Activated CD8-positive, alpha-beta memory T cell treated with anti-CD3 and anti-CD28 coated beads for 24 hours (primary cell): ENCODE results near the gene RNF14.
A peak's percentile ranks its signal among the peaks of the same experiment; 100 is the strongest.

Experiments
- DNase-seq: peaks from one replicate; pipeline ENCODE4 v3.0.0-alpha.2; 2020

The RNF14 gene

GRCh38 chr5:141949511-141949910 lies 19.4 kb upstream of the RNF14 start:
- no peak for DNase-seq

- DNase-seq, result no peak
Observed at GRCh38 chr5:141950207-141951005, 18.5 kb upstream of the RNF14 start.

- DNase-seq, result no peak
Observed at GRCh38 chr5:141951332-141951781, 17.5 kb upstream of the RNF14 start.

- no peak for DNase-seq
Observed at GRCh38 chr5:141952020-141952419, 16.9 kb upstream of the RNF14 start.

DNA sequence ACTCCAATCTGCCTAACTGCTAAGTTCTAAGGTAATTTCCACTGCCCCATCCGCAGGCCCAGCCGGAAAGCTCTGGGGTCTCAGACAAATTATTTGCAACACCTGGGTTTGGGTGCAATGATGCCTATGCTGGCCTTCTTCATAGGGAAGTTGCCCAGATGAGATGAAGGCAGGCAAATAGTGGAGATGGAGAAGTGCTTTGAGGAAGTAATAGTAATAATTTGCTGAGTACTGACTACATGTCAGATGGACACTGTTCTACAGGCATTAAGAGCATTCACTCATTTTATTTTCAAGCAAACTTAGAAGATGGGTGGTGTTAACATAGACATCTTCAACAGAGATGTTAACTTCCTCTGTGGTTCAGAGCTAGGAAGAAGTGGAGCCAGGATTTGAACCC lies 14.7 kb upstream of the RNF14 start:
- DNase-seq, result no peak

DNA sequence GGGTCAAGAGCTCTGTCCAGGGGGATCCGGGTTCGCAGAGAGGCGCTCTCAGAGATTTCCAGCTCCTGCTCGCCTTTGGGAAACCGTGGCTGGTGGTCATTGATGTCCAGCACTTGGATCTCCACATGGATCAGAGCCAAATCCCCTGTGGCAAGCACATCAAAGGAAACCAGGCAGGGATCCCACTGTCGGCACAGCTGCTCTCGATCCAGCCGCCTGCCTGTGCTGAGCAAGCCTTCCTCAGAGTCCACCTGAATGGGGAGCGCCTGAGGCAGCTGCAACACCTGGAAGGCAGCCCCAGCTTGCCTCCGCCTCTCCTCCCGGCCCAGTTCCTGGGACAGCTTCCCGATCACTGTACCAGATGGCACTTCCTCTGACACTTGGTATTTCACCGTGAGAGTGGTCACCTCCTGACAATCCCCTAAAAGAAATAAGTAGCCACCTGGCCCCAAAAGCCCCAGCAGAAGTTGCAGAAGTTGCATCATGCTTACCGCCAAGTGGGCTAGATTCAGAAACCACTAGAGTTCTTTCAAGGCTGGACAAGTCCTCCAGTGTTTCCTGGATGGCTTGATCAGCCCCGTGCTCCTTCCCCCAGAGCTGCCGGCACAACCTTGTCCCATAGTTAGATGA lies 11.4 kb upstream of the RNF14 start:
- no peak for DNase-seq

GRCh38 chr5:141958113-141958512 lies 10.8 kb upstream of the RNF14 start, which contains the start of gene PCDH12:
TSS of gene PCDH12 (minus strand) at chr5:141958202. CDS start at chr5:141957851, 351 bp downstream.
- DNase-seq, result no peak

DNA sequence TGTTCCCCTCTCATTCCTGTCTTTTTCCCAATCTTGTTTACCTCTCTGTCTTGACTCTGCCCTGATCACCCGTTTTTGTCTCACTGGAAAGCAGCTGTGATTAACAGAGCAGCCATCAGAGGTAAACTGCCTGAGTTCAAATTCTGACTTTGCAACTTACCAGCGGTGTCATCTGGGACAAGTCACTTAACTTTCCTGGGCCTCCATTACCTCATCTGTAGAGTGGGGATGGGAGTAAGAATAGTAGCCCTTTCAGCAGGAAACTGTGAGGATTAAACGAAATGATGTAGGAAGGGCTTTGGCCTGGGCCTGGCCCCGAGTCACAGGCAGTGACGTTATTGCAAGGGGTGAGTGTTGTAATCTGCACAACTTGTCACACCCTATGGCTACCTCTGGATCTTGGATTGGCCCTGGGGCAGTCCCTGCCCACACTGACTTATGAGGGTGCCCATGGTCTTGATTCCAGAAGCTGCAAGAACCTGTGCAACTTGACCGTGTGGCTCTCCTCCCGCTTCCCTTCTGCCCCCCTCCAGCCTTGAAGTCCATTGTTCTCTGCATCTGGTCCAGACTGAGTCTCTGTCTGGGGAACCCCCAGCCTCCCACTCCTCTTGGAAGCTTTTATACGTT lies 10.2 kb upstream of the RNF14 start:
- DNase-seq, result no peak

DNA sequence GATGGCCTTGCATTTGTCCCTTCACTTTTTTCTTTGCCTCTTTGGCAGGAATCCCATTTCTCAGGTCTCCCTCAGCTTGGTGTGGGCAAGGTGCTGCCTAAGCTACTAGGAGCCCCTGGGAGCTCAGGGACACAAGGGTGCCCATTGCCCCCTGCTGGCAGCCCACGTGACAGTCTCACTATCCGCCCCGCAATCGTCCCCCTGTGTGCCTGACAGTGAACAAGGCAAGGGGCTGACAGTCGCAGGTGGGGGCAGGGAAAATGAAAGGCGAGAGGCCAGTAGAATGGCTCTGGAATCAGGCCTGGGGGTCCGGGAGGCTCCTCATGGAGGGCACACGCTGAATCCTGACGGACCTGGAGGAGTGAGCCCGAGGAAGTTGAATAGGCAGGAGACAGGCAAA lies 8.9 kb upstream of the RNF14 start:
- DNase-seq, result no peak

DNA sequence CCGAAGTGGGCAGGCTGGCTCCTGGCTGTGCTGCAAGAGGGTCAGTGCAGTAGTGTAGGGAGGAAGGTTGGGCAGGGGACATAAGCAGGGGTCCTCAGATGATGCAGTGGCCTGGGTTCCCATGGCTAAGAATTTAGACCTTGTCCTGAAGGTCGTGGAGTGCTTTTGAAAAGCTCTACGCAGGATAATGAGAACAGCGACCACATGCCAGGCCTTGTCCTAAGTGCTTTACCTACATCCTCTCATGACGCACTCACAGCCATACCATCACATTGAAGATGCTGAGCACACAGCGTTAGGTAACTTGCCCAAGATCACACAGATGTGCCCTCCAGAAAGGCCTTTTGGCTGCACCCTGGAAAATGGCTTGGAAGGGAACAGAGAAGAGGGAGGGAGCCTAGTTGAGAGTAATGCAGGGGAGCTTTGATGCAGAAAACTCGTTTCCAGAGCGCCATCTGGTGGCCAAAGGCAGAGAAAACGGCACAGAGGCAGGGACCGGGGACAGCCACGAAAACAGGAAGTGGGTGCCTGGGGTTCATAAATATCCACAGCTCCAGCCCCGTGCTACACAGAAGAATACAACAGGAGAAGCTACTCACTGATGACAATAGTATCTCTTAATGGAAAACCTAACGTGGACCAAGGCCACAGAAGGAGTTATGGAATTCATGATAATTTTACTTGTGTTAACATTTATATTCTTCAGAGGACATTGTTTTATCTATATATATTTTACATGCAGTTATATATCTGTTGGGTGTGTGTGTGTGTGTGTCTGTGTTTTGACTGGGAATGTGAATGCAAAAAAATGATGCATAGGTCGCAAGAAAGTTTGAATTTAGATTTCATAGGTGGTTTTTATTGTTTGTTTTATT lies 8.2 kb upstream of the RNF14 start:
- DNase-seq, result peak; percentile 97

DNA sequence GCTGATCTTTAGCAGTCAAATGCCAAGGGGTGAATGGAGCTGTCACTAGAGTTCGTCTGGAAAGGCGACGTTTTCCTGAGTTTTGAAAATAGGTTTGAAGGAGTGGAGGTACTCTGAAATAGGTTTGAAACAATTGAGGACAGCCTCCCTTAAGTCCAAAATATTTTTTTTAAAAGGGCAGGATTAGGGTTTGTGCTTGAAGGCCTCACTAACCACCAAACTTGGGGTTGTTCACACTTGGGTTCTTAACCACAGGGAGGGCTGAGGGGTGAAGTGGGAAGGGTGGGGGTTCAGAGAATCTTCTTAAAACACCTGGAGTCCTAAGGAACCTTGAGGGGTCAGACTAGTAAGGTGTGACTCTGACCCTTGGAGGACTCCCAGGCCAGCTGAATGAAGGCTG lies 7.4 kb upstream of the RNF14 start:
- no peak for DNase-seq

DNA sequence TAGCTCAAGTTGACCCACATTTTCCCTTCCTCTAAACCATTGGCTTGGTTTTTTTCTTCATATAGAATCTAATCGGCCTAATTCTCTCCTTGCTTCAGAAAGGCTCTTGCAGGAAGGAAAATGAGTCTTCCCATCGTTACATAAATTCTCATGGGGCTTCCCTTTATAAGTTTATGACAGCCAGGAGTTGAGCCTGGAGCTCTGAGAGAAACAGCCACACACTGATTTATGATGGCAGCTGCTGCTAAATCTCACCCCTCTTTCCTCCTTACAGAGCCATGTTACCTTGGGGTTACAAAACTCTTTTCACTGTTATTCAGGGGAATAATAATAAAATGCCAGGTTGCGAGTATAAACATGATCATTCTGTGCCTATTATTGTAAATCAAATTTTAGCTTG lies 5.2 kb upstream of the RNF14 start:
- no peak for DNase-seq

DNA sequence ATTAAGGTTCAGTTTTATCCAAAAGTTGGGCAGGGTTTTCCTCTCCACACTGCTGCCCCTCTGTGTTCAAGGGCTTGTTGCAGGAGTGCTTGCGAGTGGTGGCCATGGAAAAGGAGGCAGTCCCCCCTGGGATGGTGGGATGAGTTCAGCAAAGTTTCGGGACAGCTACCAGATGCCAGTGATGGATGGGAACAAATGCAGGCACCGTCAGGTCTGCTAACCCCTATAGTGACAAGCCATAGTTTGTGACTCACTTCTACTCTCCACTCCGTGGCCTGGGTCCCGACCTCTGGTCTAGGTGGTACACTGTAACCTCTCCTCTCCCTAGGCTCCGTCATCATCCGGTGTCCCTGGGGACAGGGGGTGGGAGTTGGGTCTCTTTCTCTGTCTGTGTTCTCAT lies 3.8 kb upstream of the RNF14 start:
- DNase-seq, result no peak

DNA sequence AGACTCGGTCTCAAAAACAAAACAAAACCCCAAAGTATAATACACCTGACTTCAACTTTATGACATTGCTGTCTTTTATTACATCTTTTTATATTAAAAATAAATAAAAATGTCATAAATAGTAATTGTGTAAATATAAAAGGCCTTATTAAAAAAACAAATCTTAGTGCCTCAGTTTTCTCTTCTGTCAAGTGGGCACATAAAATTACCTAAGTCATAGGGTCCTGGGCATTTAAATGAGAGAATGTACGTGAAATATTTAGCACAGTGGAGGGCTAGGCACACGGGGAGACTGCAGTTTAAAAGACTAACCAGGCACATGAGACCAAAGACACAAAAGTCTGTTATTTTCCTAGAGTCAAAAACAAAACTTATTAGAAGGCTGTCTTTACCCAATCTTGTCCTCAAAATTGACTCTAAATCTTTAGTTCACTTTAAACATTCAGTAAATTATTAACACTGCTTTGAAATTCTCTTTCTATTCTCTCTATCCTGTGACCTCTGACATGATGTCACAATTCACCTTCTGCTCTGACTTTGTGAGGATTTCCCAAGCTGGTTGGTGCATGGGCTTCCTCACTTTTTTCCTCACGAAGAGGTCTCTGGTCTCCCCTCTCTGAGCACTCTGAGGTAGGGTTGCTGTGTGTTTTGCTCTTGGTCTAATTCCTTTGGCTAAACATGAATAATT lies 2.5 kb upstream of the RNF14 start:
- no peak for DNase-seq

- no peak for DNase-seq
Observed at GRCh38 chr5:141966963-141967333, 2.0 kb upstream of the RNF14 start.

- DNase-seq, result no peak
Observed at GRCh38 chr5:141969783-141970771, 1.2 kb downstream of the RNF14 start.

DNA sequence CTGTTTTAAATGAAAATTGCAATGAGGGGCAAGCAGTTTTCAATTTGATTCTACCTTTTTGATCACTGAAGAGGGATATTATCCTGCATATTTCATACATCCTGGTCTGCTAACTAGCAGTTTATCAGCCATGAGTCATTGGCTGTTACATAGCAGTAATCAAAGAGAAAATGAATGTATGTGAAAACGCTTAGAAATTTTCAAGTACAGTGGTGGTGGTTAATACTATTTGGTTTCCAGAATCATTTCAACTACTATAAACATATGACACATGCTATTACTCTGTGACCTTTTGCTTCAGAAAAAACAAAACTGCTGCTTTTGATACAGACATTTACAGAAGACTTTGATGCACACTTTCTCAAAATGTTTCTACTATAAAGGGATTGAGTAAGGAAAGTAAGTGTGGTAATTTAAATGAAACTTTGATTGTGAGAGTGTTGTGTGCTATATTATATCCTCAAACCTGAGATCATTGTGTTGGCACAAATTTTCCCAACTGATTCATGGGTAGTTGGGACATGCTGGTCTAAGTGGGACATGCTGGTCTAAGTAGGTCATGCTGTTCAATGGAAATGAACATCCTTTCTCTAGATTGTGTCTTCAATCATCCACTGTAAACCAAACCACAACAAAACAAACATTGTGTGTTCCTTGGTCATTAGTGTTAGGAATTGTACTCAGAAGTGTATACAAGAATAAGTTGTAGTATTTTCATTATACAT lies 5.1 kb downstream of the RNF14 start:
- no peak for DNase-seq

DNA sequence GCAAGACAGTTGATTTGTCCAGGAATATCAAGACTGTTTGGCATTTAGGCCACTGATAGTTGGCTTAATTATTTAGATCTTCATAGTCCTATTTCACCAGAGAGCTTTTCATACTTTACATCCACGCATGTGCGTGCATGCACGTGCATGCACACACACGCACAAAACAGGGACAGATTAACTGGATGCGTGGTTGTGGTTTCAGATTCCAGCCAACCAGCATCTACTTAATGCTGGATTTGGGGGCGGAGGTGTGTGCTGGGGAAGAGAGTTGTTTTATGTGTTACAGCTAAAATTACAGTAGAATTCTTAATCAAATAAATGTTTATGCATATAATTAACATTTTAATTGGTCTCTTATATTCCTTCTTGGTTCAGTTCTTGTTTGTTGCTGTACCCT lies 7.3 kb downstream of the RNF14 start:
- no peak for DNase-seq

- DNase-seq, result no peak
Observed at GRCh38 chr5:141978389-141978788, 9.5 kb downstream of the RNF14 start.

DNA sequence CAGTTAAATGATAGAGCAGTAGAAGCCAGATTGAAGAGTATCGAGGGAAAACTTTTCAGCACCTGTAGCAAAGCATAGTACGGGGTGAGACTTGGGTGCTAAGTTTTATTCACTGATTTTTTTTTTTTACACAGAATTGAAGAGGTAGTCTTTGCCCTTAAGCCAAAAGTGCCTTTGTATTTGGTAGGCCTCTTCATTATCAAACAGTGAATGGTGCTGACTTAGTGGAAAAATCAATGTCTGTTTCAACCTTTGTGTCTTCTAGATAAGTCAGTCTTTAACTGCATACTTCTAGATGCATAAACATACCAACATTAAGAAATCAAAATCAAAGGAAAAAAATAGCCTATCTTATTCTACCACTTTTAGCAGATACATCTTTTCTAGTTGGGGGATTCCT lies 13.7 kb downstream of the RNF14 start:
- no peak for DNase-seq

- DNase-seq, result no peak
Observed at GRCh38 chr5:141986072-141986471, 17.2 kb downstream of the RNF14 start.
